ENCODE measurements around the gene CRYL1.
"Not testable (repeated sequence)": the region's sequence is repeated elsewhere in the genome, so short reads cannot be mapped to it uniquely, and the experiment has no call there.

CRYL1 gene

DNA sequence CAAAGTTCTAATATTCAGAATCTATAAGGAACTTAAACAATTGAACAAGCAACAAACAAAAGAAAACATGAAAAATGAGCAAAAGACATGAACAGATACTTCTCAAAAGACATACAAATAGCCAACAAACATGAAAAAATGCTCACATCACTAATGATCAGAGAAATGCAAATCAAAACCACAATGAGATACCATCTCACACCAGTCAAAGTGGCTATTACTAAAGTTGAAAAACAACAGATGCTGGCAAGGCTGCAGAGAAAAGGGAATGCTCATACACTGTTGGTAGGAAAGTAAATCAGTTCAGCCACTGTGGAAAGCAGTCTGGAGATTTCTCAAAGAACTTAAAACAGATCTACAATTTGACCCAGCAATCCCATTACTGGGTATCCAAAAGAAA, 74.3 kb downstream of the CRYL1 start:
- DNase-seq = no peak

DNA sequence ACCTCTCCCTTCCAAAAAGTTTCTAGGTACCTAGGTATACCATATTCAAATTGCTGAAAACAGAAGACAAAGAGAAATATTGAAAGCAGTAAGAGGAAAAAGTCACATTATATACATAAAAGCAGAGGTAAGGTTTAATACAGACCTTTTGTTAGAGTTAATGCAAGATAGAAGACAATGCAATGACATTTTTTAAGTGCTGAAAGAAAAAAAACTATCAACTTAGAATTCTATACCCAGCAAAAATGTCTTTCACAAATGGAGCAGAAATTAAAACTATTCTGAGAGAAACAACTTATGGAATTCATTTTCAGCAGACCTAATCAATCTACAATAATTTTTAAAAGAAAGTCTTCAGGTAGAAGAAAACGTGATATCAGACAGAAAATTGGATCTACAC, 77.2 kb downstream of the CRYL1 start:
- DNase-seq = no peak

DNA sequence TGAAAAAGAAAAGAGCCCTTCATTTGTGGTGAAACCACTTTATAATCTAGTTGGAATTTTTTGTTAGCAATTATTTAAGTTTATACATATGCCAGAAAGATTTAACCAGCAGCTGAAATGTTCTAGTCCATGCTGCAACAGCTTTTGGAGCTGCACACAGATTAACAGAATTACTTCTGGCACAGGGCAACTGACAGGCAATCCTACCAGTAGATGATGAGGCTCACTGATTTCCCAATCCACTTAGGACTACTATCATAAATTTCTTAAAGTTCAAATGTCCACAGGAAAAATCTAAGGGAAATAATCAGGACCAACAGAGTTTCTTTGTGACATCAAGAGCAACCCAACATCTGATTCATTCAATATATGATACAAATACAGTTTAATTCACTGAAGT, 78.8 kb downstream of the CRYL1 start:
- DNase-seq = no peak

- no peak for DNase-seq
Observed at GRCh38 chr13:20446405-20446804, 79.3 kb downstream of the CRYL1 start.

DNA sequence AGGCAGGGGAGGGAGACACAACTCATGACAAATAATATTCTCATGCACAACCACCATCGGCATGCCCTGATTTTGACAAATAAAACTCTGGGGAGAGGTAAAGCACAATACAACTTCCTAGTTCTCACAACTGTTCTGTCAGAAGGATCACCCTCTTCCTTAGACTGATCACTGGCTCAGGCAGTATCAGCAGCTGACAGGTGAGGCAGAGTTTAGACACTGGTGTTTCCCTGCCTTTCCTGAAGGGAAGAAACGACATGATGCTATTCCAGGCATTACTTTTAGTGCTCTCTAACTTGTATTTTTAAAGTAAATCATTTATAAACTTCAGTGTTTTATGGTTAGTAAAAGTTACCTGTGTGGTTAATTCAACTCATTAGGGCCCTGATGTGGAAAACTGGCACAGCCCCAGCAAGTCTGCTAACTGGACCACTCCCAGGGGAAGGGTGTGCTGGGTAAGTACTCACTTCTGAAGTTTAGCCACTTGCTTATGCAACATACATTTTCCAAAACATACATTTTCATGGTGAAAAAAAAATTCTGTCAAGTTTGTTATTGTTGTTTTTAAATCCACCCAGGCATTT, 82.8 kb downstream of the CRYL1 start:
- DNase-seq = no peak

GRCh38 chr13:20442375-20442774, 83.3 kb downstream of the CRYL1 start:
- no peak for DNase-seq

DNA sequence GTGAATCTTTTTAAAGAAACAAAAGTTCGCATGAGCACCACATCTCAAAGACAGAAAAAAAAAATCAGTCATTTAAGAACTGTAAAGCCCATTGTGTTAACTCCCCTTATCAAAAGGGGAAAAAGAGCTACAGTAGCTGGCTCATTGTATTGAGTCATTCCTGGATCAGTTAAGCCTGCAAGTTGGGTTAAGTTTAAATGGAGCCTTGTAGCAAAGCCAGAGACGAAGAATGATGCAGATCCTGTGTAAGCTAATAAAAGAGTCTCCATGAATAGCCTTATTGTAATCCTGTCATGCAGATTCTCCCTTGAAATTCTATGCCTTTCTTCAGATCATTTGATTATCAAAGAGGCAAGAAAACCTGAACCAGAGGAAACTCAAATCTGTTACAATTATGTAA, 83.8 kb downstream of the CRYL1 start:
- DNase-seq = no peak

- no peak for DNase-seq
Observed at GRCh38 chr13:20441056-20441455, 84.6 kb downstream of the CRYL1 start.

DNA sequence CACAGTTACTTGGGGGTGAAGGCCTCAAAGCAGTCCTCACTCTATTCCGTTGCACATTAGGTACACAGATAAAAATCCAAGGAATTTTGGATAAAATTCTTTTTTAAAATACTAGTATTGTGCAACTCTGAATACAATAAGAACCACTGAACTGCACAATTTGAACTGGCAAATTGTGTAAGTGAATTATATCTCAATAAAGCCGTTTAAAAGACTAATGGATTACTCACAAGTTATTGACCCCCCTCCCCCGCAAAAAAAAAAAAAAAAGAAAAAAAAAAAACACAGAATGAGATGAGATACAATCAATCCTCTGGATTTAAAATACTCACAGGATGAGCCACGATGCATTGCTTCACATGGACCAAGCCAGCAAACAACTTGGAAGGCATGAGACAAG, 86.4 kb downstream of the CRYL1 start:
- DNase-seq = no peak

DNA sequence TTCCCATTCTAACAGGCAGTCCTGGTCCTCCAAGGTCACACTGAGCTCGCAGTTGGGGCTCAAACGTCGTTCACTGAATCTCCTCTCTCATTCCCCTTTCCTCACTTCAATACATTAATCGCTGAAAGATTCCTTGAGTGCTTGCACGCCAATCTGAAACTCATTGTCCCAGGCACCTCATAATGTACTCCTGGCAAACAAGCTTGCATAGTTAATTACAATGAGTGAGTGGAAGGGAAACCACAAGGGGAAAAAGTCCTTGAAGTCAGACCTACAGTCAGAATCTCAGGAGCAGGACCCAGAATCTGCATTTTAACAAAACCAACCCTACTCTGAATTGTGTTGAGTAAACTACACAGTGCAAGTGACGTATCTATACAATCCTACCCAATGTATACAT, 86.9 kb downstream of the CRYL1 start:
- no peak for DNase-seq

- no peak for DNase-seq
Observed at GRCh38 chr13:20436505-20436904, 89.2 kb downstream of the CRYL1 start.

- no peak for DNase-seq
Observed at GRCh38 chr13:20435616-20436368, 89.9 kb downstream of the CRYL1 start.

DNA sequence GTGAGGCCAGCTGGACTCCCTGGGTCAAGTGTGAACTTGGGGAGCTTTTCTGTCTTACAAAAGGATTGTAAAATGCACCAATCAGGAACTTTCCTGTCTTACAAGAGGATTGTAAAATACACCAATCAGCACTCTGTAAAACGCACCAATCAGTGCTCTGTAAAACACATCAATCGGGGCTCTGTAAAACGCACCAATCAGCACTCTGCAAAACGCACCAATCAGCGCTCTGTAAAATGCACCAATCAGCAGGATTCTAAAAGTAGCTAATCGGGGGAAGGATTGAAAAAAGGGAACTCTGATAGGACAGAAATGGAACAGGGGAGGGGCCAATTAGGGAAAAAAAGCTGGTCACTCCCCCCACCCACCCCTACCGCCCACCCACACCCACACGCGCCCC, 91.4 kb downstream of the CRYL1 start:
- not testable (repeated sequence) for DNase-seq

DNA sequence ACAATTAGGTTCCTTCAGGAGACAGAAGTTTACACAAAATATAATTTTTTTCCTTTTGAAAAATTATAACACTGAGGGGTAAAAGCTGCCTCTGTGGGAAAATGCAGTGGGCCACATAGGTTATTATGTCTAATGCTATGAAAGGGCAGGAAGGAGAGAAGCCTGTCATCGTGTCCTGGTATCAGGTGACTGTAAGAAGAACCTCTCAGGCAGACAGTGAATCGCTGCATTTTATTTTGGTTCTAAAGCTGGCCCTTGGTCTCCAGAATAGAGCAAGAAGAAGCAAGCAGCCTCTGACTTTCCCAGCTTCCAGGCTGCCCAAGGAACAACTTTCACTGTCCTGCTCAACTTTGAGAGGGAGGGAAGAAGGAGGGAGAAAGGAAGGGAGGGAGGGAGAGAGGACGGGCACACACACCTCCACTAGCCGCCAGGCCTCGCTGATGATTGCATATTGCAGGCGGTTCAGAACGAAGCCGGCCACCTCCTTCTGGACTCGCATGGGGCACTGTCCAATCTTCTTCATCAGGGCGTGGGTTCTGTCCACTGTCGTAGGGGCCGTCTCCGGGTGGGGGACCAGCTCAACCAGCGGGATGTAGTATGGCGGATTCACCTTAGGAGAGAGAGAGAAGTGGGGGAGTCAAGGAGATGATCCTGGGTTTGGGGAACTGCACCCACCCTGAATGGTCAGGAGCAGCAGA, 93.8 kb downstream of the CRYL1 start:
- DNase-seq = no peak

DNA sequence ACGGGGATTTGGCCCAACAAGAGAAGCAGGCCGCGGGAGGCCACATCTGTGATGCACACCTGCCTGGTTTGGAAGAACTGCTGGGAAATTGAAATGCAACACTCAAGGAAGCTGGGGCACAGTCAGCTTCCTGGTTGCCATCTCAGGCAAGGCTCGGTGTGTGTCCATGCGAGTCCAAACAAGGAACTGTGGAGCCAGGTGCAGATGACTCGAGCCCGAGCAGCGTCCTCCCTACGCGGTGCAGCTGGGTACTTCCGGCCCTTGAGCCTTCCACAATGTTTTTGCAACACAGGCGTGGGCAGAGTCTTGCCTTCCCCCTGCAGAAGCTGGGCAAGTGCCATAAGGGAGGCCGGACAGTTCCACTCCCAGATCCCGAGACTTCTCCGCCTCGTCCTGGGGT, 94.6 kb downstream of the CRYL1 start:
- no peak for DNase-seq

DNA sequence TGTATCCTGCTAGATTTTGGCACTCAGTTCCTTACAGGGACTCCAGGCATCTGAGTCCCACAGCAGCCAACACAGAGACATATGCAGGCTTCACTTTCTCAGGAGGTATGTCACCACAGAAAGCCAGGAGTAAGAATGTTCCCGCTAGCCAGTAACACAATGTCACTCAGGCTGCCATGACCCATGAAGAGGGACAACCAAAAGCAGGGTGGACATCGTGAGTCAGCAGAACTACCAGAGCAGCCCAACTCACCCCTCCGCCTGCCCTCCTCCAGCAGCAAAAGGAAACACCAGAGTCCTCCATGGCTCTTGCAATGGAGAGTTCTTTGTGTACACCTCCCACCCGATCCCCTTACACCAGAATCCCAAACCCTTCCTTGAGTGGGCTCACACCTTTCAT, 95.4 kb downstream of the CRYL1 start:
- no peak for DNase-seq

GRCh38 chr13:20429682-20430081, 96.0 kb downstream of the CRYL1 start:
- DNase-seq = no peak

- DNase-seq = no peak
Observed at GRCh38 chr13:20428666-20429644, 96.7 kb downstream of the CRYL1 start.

- no peak for DNase-seq
Observed at GRCh38 chr13:20426766-20427448, 98.8 kb downstream of the CRYL1 start.

GRCh38 chr13:20425819-20426219, 99.8 kb downstream of the CRYL1 start:
- DNase-seq = no peak

DNA sequence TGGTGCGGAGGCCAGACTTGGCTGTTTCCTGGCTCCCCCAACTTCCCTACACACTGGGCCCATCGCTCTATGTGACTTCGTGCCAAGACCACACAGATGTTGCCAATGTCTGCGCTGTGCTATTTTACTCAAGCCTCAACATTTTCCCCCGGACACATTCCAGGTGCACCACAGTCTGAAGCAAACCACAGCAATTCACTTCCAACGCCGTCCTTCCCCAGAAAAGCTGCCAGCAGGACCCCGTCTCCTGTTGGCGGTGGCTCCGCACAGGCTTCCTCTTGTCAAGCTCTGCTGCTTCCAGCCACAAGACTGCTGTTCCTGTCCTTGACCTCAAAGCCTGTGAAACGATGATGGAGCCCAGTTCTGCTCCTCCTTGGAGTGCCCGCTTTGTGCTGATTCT, 100.7 kb downstream of the CRYL1 start:
- DNase-seq = no peak

GRCh38 chr13:20424559-20424852, 101.2 kb downstream of the CRYL1 start:
- no peak for DNase-seq

DNA sequence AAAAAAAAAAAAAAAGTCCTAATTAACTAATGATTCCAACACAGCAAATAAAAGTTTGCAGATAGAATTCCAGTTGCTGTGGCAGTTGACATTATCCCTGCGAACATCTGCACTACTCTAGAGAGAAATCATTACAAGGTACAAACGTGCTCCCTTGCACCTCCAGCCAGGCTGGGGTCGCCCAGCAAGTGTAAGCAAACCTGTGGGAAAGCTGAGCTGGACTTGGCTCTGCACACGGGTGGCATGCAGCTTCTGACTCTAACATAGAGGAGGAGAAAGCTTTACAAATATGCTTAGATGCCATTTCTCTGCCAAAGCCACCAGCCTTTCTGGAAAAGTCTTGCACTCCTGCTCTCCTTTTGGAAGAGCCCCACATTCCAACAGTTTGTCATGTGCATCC, 103.3 kb downstream of the CRYL1 start:
- no peak for DNase-seq

Measured in T-helper 1 cell (primary cell).